GM19023 (cell line): Measurements from ENCODE around the gene WDR93.
"Not testable (repeated sequence)": the region's sequence is repeated elsewhere in the genome, so short reads cannot be mapped to it uniquely, and the experiment has no call there.

Source experiments
- ATAC-seq: cut with Tn5 transposase; IDR thresholded peaks from one replicate; pipeline ENCODE4 v1.9.1; 2021; ENCODE audit warnings: mild to moderate bottlenecking, moderate library complexity; ENCODE audit not compliant: unreplicated experiment

WDR93 gene

GRCh38 chr15:89784686-89784960 lies 94.0 kb downstream of the WDR93 start:
- ATAC-seq, result no peak

DNA sequence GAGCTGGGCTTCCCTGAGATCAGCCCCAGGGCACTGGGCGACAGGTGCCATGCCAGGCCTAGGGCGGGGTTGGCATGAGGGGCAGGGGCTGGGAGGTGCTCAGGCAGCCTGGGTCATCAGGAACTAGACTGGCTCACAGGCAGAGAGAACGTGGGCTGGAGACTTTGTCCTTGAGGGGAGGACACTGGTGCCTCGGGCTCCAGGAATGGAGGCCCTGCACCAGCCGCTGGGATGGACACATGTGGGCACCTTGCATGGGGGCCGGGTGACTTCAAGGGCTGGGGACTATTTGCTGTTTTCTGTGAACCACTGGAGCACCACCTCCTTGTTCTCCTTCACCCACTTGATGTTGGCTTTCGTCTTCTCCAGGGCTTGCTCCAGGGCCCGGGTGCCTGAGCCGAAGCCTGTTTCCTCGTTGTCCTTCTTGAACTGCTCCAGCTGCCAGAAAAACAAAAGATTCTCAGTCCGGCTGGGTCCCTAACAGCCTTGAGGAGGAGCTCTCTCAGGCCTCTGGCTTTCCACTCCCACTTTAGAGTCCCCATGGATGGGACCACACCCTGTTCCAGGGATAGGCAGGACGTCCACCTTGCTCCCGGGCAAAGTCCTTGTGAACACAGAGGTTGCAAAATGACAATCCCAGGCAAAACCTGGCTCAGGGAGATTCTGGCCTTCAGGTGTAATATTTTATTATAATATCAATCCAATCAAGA lies 94.6 kb downstream of the WDR93 start:
- ATAC-seq, result no peak

DNA sequence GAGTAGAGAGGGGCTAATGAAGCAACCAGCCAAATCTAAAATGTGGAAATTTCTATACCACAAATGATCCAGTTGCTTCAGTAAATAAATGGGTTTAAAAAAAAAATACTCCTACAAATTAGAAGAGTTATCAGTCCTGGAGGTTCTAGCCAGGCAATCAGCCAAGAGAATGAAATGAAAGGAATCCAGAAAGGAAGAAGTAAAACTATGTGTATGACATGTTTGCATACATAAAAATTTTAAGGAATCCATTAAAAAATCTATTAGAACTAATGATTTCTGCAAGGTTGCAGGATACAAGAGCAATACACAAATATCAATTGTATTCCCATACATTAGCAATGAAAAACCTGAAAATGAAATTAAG lies 95.1 kb downstream of the WDR93 start:
- no peak for ATAC-seq

DNA sequence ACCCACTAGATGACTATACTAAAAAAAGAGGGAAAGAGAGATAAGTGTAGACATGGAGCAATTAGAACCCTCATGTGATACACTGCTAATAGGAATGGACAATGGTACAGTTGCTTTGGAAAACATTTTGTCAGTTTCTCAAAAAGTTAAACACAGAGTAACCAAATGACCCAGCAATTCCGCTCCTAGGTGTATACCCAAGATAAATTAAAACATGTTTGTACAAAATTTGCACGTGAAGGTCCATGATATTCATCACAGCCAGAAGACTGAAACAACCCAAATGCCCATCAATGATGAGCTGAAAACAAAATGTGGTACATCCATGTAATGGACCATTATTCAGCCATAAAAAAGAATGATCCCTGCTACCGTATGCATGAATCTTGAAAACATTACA lies 97.3 kb downstream of the WDR93 start:
- ATAC-seq, result no peak

DNA sequence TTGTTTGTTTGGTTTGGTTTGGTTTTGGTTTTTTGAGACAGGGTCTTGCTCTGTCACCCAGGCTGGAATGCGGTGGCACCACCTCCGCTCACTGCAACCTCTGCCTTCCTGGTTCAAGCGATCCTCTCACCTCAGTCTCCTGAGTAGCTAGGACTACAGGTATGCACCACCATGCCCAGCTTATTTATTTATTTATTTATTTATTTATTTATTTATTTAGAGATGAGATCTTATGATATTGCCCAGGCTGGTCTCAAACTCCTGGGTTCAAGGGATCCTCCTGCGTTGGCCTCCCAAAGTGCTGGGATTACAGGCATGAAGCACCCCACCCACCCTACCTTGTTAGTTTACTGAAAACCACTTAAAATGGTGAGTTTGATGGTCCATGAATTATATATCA lies 98.0 kb downstream of the WDR93 start:
- not testable (repeated sequence) for ATAC-seq

DNA sequence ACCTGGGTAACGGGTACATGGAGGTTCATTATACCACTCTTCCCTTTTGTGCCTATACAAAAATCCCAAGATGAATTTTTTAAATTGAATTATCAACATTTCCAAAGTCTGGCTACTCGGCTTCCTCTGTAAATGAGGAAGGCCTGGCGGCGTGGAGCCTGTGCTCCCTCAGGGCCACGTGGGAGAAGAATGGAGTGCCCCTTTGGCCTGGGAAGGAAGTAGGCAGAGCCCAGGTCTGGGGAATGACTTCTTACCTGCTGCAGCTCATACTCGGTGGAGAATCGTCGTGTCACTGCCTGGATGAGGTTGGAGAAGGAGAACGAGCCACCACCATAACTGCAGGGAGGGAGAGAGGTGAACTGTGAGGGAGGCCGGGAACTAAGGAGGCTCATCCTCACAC lies 99.6 kb downstream of the WDR93 start:
- ATAC-seq, result no peak

DNA sequence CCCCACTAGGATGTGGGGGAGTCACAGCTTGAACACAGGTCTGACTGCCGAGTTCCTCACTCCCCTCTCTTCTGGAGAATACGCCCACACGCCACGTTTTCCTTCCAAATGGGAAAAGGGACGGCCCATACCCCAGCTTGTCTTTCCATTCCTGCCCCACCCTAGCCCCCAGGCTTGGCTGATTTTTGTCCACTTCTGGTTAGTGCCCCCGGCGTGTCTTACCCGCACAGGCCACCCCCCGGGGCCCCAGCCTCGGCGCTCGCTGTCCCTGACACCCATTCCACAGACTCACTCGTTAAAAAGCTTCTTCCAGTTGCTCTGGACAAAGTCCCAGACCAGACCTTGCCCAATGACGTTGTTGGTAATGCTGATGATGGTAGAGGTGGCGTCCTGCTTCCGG lies 100.0 kb downstream of the WDR93 start:
- no peak for ATAC-seq

- no peak for ATAC-seq
These were observed 101.6 kb downstream of the WDR93 start for GRCh38 chr15:89792106-89792805.
